Lung (tissue), 12 donors: ENCODE measurements around the gene RREB1. TPM values are rescaled to one million over a fixed set of nuclear protein-coding genes. Genes with fewer than 3 reads are reported as not detected.

ENCODE experiments used
- ATAC-seq: fragments of 200-7000 bp; cut with Tn5 transposase; one replicate; pipeline ENCODE4 v1.9.1; 2020; ENCODE audit warnings: moderate number of reproducible peaks; ENCODE audit not compliant: insufficient read depth, low FRiP score
- DNase-seq, 3 donors: peaks; one replicate each; pipeline ENCODE4 v3.0.0-alpha.2; 2013 to 2017
- H3K27ac ChIP-seq, 2 donors: one replicate each; pipeline ENCODE4 v1.5.1; 2013; ENCODE audit warnings: mild to moderate bottlenecking in 2 of 2, moderate library complexity in 2 of 2, control low read depth in 1 of 2, inconsistent platforms in 1 of 2, low read depth in 1 of 2, low read length in 1 of 2
- H3K27me3 ChIP-seq, 3 donors: one replicate each; pipeline ENCODE4 v1.5.1; 2013; ENCODE audit warnings: low read length in 2 of 3; ENCODE audit not compliant: control insufficient read depth in 3 of 3, insufficient read depth in 3 of 3
- H3K36me3 ChIP-seq, 4 donors: one replicate each; pipeline ENCODE4 v1.5.1; 2013; ENCODE audit warnings: low read length in 4 of 4, mild to moderate bottlenecking in 1 of 4, moderate library complexity in 1 of 4; ENCODE audit not compliant: control insufficient read depth in 4 of 4, insufficient read depth in 4 of 4
- H3K4me1 ChIP-seq, 5 donors: one replicate each; pipeline ENCODE4 v1.5.1; 2013; ENCODE audit warnings: low read length in 5 of 5, mild to moderate bottlenecking in 2 of 5, moderate library complexity in 1 of 5; ENCODE audit not compliant: control insufficient read depth in 5 of 5, insufficient read depth in 5 of 5
- H3K4me3 ChIP-seq: one replicate; pipeline ENCODE4 v1.5.1; 2013; ENCODE audit warnings: mild to moderate bottlenecking, control low read depth, moderate library complexity
- H3K9ac ChIP-seq, 2 donors: one replicate each; pipeline ENCODE4 v1.5.1; 2013; ENCODE audit warnings: low read length in 2 of 2, control low read depth in 1 of 2; ENCODE audit not compliant: insufficient read depth in 1 of 2
- H3K9me3 ChIP-seq, 4 donors: one replicate each; pipeline ENCODE4 v1.5.1; 2013; ENCODE audit warnings: low read length in 3 of 4, mild to moderate bottlenecking in 1 of 4, moderate library complexity in 1 of 4; ENCODE audit not compliant: control insufficient read depth in 4 of 4, insufficient read depth in 3 of 4
- CTCF ChIP-seq: IDR thresholded peaks from 2 replicates; pipeline ENCODE4 v1.5.1; 2012; ENCODE audit warnings: mild to moderate bottlenecking; ENCODE audit errors: control extremely low read depth, extremely low read depth
- WGBS, 2 donors: extraction: QIAGEN DNeasy Blood & Tissue Kit; methylation state at CpG; one replicate each; pipeline ENCODE4 v1.1.7; 2013; 5-methylcytosine and 5-hydroxymethylcytosine counted together
- polyA plus RNA-seq, 2 donors: library from polyadenylated mRNA; stranded (reverse); fragments of 200-250 nt; gene quantifications; one replicate each; pipeline ENCODE4 v1.2.1, GENCODE V29; 2013
- total RNA-seq, 2 donors: library from RNA; depleted of rRNA in 1 of 2; stranded (reverse); fragments of >200 nt in 1 of 2; gene quantifications; one replicate each; pipeline ENCODE4 v1.2.1, GENCODE V29; 2014 to 2021
- donor health status: control.
- donor health status: control.
- donor health status: Bipolar disorder and iron deficiency.
- donor health status: healthy.
- donor health status: DM: yes; HTN: yes; CAD: no.

Gene RREB1
- total and polyA plus RNA-seq, 4 donors: 8.9 to 54.7 (median 31.1) TPM

DNA sequence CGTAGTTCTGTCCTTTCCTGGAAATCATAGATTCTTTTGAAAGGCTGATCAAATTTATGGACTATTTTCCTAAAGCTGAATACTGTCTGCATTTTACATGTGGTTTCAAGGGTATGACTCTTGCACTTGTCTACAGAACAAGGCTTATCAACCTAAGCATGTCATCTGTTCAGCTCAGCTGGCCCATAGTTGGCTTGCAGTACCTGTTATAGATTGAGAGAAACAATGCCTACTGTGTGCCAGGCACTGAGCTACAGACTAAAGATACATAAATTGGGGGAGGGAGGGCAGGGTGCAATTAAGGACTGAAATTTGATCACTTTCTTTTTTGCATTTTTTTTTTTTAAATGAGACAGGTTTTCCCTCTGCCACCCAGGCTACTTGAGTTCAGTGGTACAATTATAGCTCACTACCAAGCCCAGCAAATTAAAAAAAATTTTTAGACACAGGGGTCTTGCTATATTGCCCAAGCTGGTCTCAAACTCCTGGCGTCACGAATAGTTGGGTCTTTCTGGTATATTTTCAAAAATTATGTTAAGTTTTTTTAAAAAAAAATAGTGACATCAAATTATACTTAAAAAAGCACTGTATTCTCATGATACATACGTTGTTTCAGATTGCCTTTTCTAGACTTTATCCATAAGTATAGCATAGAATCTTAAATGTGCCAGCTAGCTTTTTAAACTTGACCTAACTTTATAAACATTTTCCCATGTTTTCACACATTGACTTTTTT, 52.2 kb downstream of the RREB1 start:
- WGBS, 2 donors: 92% methylated on average over 4 of the region's 4 CpGs
- no peak for TF ChIP-seq CTCF
- Histone ChIP-seq H3K36me3 (no peaks in the 10 kb centered on the region), H3K27me3 (no peaks in the 10 kb centered on the region), H3K27ac (no peak overlapping the region), H3K4me1 (peaks cover 6 to 51% (median 17%) of the 10 kb centered on the region in 5 donors), H3K4me3 (no peak overlapping the region), H3K9me3 (no peaks in the 10 kb centered on the region), H3K9ac (no peak overlapping the region)
- no peak for DNase-seq
- no peak for ATAC-seq

DNA sequence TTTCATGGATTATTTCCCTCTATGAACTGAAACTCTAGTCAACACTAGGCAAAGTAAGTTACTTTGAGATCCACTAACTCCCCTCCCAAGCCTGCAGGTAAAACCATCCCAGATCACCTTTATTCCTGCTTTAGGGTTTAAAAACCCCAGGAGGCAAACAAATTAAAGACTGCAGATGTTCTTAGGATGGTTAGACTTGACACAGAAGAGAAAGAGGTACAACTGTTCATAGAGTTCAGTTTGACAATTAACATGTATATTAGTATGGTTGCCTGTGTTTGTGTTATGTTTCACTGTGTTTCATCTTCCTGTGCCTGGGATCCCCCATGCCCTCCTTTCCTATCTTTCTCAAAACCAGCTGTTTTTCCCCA, 53.5 kb downstream of the RREB1 start:
- no peak overlapping the region for H3K4me3 ChIP-seq
- no peaks in the 10 kb centered on the region for H3K36me3 ChIP-seq
- H3K9ac ChIP-seq: no peak overlapping the region
- DNase-seq (no peak), ATAC-seq (no peak)
- H3K27me3 ChIP-seq: no peaks in the 10 kb centered on the region
- peaks cover 18 to 51% (median 30%) of the 10 kb centered on the region in 5 donors for H3K4me1 ChIP-seq
- H3K27ac ChIP-seq: no peak overlapping the region
- no peaks in the 10 kb centered on the region for H3K9me3 ChIP-seq
- no peak for TF ChIP-seq CTCF

GRCh38 chr6:7161845-7162244, 54.1 kb downstream of the RREB1 start:
- Histone ChIP-seq H3K27me3 (no peaks in the 10 kb centered on the region), H3K4me3 (no peak overlapping the region), H3K36me3 (no peaks in the 10 kb centered on the region), H3K9me3 (no peaks in the 10 kb centered on the region), H3K9ac (no peak overlapping the region), H3K27ac (no peak overlapping the region), H3K4me1 (peaks cover 19 to 45% (median 32%) of the 10 kb centered on the region in 5 donors)
- TF ChIP-seq CTCF: no peak
- DNase-seq (no peak), ATAC-seq (no peak)
- 83 to 87% methylated on average over 4 of the region's 4 CpGs for WGBS, 2 donors

- Histone ChIP-seq H3K27me3 (no peaks in the 10 kb centered on the region), H3K9me3 (no peaks in the 10 kb centered on the region), H3K9ac (no peak overlapping the region), H3K27ac (no peak overlapping the region), H3K4me1 (peaks cover 19 to 46% (median 32%) of the 10 kb centered on the region in 5 donors), H3K4me3 (no peak overlapping the region), H3K36me3 (no peaks in the 10 kb centered on the region)
- no peak for TF ChIP-seq CTCF
- DNase-seq (no peak), ATAC-seq (no peak)
- WGBS, 2 donors: 55 to 68% methylated on average over 12 of the region's 12 CpGs
Observed at GRCh38 chr6:7163661-7164071, 55.9 kb downstream of the RREB1 start.
